CD4-positive, CD25-positive, alpha-beta regulatory T cell (primary cell): Measurements from ENCODE around the gene KLRC2. TPM values are rescaled to one million over a fixed set of nuclear protein-coding genes. Genes with fewer than 3 reads are reported as not detected.
A peak's percentile ranks its signal among the peaks of the same experiment; 100 is the strongest.
"Not testable (repeated sequence)": the region's sequence is repeated elsewhere in the genome, so short reads cannot be mapped to it uniquely, and the experiment has no call there.

Experiments used
- ATAC-seq, 2 donors: fragments of 150-1000 bp; cut with Tn5 transposase; one replicate each; pipeline ENCODE4 v1.10.0; 2021; ENCODE audit warnings: low read depth in 2 of 2, moderate number of reproducible peaks in 2 of 2, moderate library complexity in 1 of 2
- DNase-seq, 3 donors: peaks; one replicate each; pipeline versions ENCODE4 v3.0.0 to v3.0.0-alpha.2; 2012 to 2022; ENCODE audit warnings: mixed read lengths in 1 of 3
- H3K27ac ChIP-seq: one replicate; pipeline ENCODE4 v1.7.0; 2013; ENCODE audit warnings: mild to moderate bottlenecking, low read length; ENCODE audit not compliant: insufficient read depth, poor library complexity, severe bottlenecking
- H3K27me3 ChIP-seq: one replicate; pipeline ENCODE4 v1.7.0; 2013; ENCODE audit warnings: low read length; ENCODE audit not compliant: control insufficient read depth, insufficient read depth
- H3K36me3 ChIP-seq: one replicate; pipeline ENCODE4 v1.7.0; 2013; ENCODE audit warnings: mild to moderate bottlenecking, low read length, moderate library complexity; ENCODE audit not compliant: control insufficient read depth, insufficient read depth
- H3K4me1 ChIP-seq: 2 replicates; pipeline ENCODE4 v1.7.0; 2013; ENCODE audit warnings: mild to moderate bottlenecking, low read length; ENCODE audit not compliant: insufficient read depth, control insufficient read depth, poor library complexity, severe bottlenecking
- H3K4me3 ChIP-seq: one replicate; pipeline ENCODE4 v1.7.0; 2013; ENCODE audit warnings: low read depth, mild to moderate bottlenecking, low read length, moderate library complexity
- H3K9me3 ChIP-seq, 2 experiments: 1 replicate in 1 of 2; 2 replicates in 1 of 2; pipeline ENCODE4 v1.7.0; 2013; ENCODE audit warnings: low read length in 2 of 2, mild to moderate bottlenecking in 1 of 2, moderate library complexity in 1 of 2; ENCODE audit not compliant: control insufficient read depth in 2 of 2
- H3K27ac Mint-ChIP-seq, 3 donors: one replicate each; pipeline ENCODE4 v1.8.0; 2020 to 2022; ENCODE audit warnings: mild to moderate bottlenecking in 3 of 3, mixed read lengths in 3 of 3, moderate library complexity in 2 of 3
- H3K27me3 Mint-ChIP-seq: one replicate; pipeline ENCODE4 v1.8.0; 2022; ENCODE audit warnings: mild to moderate bottlenecking, mixed read lengths
- H3K36me3 Mint-ChIP-seq: one replicate; pipeline ENCODE4 v1.8.0; 2020; ENCODE audit warnings: mixed read lengths
- H3K4me1 Mint-ChIP-seq, 4 donors: one replicate each; pipeline ENCODE4 v1.8.0; 2020 to 2022; ENCODE audit warnings: mixed read lengths in 4 of 4, mild to moderate bottlenecking in 1 of 4
- H3K4me3 Mint-ChIP-seq, 4 donors: one replicate each; pipeline ENCODE4 v1.8.0; 2020 to 2022; ENCODE audit warnings: mild to moderate bottlenecking in 4 of 4, mixed read lengths in 4 of 4, moderate library complexity in 3 of 4
- H3K9me3 Mint-ChIP-seq, 7 donors: one replicate each; pipeline ENCODE4 v1.8.0; 2020 to 2022; ENCODE audit warnings: mixed read lengths in 7 of 7, mild to moderate bottlenecking in 3 of 7, moderate library complexity in 2 of 7
- polyA plus RNA-seq, 4 donors: library from polyadenylated mRNA; unstranded; fragments of 300-500 nt; fragmentation: Illumina TruSeq; gene quantifications; one replicate each; pipeline ENCODE4 v1.2.3, GENCODE V29; 2021
- total RNA-seq: library from RNA; stranded (reverse); gene quantifications from one replicate; pipeline ENCODE4 v1.2.3, GENCODE V29; 2022

Gene KLRC2
- total and polyA plus RNA-seq, 5 donors from 2014 or later: not detected

DNA sequence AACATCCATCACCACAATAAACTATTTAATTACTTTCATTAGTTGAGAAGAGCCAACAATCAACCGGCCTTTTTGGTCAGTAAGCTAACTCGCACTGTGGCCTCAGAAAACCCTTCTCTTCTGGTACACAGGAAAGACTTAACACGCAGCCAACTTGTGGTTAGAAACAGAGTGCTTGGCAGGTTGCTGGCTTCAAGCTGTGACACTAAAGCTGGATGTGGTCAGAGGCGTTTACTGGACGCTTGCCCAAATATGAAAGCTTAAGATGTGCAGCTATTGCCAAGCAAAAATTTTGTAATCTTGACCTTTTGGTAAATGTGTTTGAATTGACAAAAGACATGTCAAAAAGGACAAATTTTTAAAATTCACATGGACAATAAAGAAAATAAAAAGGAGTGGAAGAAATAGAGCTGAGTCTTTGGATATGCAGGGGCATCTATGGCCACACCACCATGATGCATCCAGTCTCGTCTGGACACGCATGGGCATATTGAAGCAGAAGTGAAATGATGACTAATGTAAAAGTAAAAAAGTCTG lies 43.3 kb downstream of the KLRC2 start:
- Histone ChIP-seq H3K36me3 (no peaks in the 10 kb centered on the region), H3K4me3 (no peak overlapping the region), H3K9me3 (no peaks in the 10 kb centered on the region), H3K27me3 (no peaks in the 10 kb centered on the region), H3K27ac (no peak overlapping the region), H3K4me1 (no peaks in the 10 kb centered on the region)
- Mint-ChIP-seq H3K9me3 (no peaks in the 10 kb centered on the region), H3K27me3 (peaks cover 9% of the 10 kb centered on the region), H3K4me1 (peaks cover 0 to 8% (median 3%) of the 10 kb centered on the region in 4 donors), H3K4me3 (no peak overlapping the region), H3K36me3 (no peaks in the 10 kb centered on the region), H3K27ac (peak overlapping the region in 1 of 3 donors; percentile 43)
- no peak for ATAC-seq
- no peak for DNase-seq

DNA sequence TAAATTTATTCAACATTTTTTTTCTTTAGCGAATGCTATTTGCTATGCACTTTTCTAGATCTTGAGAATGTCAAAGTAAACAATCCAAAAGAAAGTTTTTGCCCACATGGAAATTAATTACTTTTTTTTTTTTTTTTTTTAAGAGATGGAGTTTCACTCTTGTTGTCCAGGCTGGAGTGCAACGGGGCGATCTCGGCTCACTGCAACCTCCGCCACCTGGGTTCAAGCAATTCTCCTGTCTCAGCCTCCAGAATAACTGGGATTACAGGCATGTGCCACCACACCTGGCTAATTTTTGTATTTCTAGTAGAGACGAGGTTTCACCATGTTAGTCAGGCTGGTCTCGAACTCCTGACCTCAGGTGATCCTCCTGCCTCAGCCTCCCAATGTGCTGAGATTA lies 44.8 kb downstream of the KLRC2 start:
- ATAC-seq, H3K9me3 ChIP-seq, H3K27me3 ChIP-seq, H3K36me3 Mint-ChIP-seq, H3K36me3 ChIP-seq, H3K27me3 Mint-ChIP-seq, H3K27ac ChIP-seq, H3K4me3 Mint-ChIP-seq, H3K4me1 ChIP-seq, H3K4me3 ChIP-seq, DNase-seq, H3K4me1 Mint-ChIP-seq, H3K27ac Mint-ChIP-seq, H3K9me3 Mint-ChIP-seq: not testable (repeated sequence)

DNA sequence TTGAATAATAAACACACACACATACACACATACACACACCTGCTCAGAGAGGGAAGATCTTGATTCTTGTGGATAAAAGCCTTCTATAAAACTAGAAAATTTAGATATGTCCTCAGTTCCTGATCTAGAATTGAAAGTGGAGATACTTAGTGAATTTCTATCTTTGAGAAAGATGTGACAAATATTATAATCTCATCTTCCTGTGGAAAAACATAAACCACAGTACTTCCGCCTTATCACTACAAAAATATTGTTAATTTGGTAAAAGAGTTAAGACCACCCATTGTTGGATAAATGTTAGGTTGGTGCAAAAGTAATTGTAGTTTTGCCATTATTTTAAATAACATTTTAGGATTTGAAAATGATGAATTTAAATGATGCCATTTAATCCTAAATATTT lies 45.9 kb downstream of the KLRC2 start, which contains the start of gene KLRK1:
TSS of gene KLRK1 (minus strand) at position 138 of the 400 bp plus-strand sequence. CDS start 1,231 bp downstream, outside the sequence.
- no peaks in the 10 kb centered on the region for H3K9me3 ChIP-seq
- DNase-seq (no peak), ATAC-seq (no peak)
- no peaks in the 10 kb centered on the region for H3K27me3 ChIP-seq
- Mint-ChIP-seq H3K27me3 (peaks cover 14% of the 10 kb centered on the region), H3K36me3 (no peaks in the 10 kb centered on the region), H3K4me1 (peaks cover 0 to 6% (median 2%) of the 10 kb centered on the region in 4 donors), H3K9me3 (no peaks in the 10 kb centered on the region), H3K27ac (peak within 1 kb of the TSS in 1 of 3 donors; percentile 21), H3K4me3 (no peak within 1 kb of the TSS)
- H3K27ac ChIP-seq: no peak within 1 kb of the TSS
- H3K36me3 ChIP-seq: no peaks in the 10 kb centered on the region
- H3K4me1 ChIP-seq: no peaks in the 10 kb centered on the region
- H3K4me3 ChIP-seq: no peak within 1 kb of the TSS

DNA sequence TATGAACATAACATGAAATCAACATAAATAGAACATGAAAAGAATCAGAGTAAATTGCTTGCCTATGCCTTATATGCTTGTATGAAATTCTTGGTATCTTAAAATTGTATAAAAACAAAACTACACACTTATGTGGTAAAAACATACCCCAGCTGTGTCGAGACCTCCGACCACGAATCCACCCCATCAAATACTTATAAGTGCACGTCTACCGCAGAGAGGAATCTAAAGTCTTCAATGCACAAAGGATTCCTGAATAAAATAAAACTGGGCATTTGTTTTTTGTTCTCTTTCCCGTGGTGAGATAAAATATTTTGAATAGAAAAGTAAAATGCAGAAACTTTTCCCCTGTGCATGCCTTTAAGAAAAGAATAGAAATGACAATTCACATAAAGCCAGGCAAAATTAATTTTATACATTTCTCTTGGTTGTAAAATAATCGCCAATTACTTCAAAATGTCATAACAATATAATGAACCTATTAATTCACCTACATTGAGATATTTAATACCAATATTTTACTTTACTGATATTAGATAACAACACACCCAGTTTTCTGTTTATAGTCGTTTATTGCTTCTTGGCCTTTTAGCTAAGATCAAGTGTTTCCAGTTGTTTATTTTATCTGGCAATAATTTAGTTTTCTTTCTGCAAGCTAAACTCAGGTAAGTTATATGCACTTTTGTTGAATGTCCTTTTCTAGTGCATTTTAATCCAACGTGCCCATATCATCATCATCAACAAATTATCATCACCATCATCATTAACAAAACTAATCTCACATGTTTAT lies 47.0 kb downstream of the KLRC2 start:
- Mint-ChIP-seq H3K27ac (peak overlapping the region in 1 of 3 donors; percentile 21), H3K36me3 (no peaks in the 10 kb centered on the region), H3K4me3 (no peak overlapping the region), H3K4me1 (peaks cover 0 to 6% (median 2%) of the 10 kb centered on the region in 4 donors), H3K9me3 (no peaks in the 10 kb centered on the region), H3K27me3 (peaks cover 9% of the 10 kb centered on the region)
- no peak for DNase-seq
- Histone ChIP-seq H3K4me3 (no peak overlapping the region), H3K9me3 (no peaks in the 10 kb centered on the region), H3K27me3 (peaks cover 3% of the 10 kb centered on the region), H3K27ac (no peak overlapping the region), H3K36me3 (no peaks in the 10 kb centered on the region), H3K4me1 (no peaks in the 10 kb centered on the region)
- no peak for ATAC-seq

DNA sequence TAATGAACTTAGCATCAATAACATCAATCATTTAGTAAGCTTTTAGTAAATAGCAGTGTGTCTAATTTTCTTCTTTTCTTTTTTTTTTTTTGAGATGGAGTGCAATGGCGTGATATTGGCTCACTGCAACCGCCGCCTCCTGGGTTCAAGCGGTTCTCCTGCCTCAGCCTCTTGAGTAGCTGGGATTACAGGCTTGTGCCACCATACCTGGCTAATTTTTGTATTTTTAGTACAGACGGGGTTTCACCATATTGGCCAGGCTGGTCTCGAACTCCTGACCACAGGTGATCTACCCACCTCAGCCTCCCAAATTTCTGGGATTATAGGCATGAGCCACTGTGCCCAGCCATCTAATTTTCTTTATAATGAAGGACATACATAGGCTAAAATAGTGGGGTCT lies 48.3 kb downstream of the KLRC2 start:
- H3K4me1 Mint-ChIP-seq, ATAC-seq, H3K4me3 Mint-ChIP-seq, H3K27ac ChIP-seq, H3K4me1 ChIP-seq, H3K9me3 ChIP-seq, H3K4me3 ChIP-seq, H3K36me3 Mint-ChIP-seq, H3K27me3 ChIP-seq, H3K27ac Mint-ChIP-seq, DNase-seq, H3K36me3 ChIP-seq, H3K9me3 Mint-ChIP-seq: not testable (repeated sequence)
- H3K27me3 Mint-ChIP-seq: peaks cover 16% of the 10 kb centered on the region

DNA sequence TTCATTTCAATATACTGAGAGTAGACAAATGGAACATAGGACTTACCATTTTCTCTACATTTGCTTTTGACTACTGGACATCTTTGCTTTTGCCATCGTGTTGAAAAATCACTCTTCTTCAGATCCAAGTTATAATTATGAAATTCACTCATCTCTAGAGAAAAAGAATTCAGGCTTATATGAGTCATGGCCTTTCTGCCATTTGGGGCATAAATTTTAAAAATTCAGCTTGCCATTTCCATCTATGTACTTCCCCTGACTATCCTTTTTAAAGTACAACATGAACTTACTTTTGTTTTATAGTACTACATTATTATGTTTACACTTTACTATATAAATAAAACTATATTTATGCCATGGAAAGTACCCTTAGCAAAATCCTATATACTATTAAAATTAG lies 49.0 kb downstream of the KLRC2 start:
- no peaks in the 10 kb centered on the region for H3K36me3 ChIP-seq
- no peak overlapping the region for H3K4me3 ChIP-seq
- peaks cover 3% of the 10 kb centered on the region for H3K27me3 ChIP-seq
- no peaks in the 10 kb centered on the region for H3K4me1 ChIP-seq
- H3K27me3 Mint-ChIP-seq: peaks cover 19% of the 10 kb centered on the region
- H3K36me3 Mint-ChIP-seq: no peaks in the 10 kb centered on the region
- no peak overlapping the region for H3K27ac Mint-ChIP-seq
- no peak for DNase-seq
- no peaks in the 10 kb centered on the region for H3K9me3 Mint-ChIP-seq
- peaks cover 0 to 6% (median 2%) of the 10 kb centered on the region in 4 donors for H3K4me1 Mint-ChIP-seq
- H3K4me3 Mint-ChIP-seq: no peak overlapping the region
- no peak for ATAC-seq
- no peaks in the 10 kb centered on the region for H3K9me3 ChIP-seq
- no peak overlapping the region for H3K27ac ChIP-seq

DNA sequence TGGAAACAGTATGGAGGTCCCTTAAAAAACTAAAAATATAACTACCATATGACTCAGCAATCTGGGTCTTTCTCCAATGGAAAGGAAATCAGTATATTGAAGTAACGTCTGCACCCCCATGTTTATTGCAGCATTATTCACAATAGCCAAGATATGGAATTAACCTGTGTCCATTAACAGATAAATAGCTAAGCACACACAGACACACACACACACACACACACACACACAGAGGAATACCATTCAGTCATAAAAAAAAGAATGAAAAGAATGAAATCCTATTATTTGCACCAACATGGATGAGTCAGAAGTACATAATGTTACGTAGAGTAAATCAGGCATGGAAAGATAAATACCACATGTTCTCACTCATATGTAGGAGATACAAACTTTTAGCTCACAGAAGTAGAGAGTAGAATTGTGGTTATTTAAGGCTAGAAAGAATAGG lies 50.6 kb downstream of the KLRC2 start:
- DNase-seq: no peak
- Histone ChIP-seq H3K4me3 (no peak overlapping the region), H3K9me3 (no peaks in the 10 kb centered on the region), H3K4me1 (no peaks in the 10 kb centered on the region), H3K36me3 (no peaks in the 10 kb centered on the region), H3K27me3 (peaks cover 3% of the 10 kb centered on the region), H3K27ac (no peak overlapping the region)
- no peak overlapping the region for H3K27ac Mint-ChIP-seq
- H3K4me1 Mint-ChIP-seq: peaks cover 0 to 6% (median 2%) of the 10 kb centered on the region in 4 donors
- no peak for ATAC-seq
- no peak overlapping the region for H3K4me3 Mint-ChIP-seq
- H3K9me3 Mint-ChIP-seq: peaks cover 0 to 4% (median 0%) of the 10 kb centered on the region in 7 donors
- no peaks in the 10 kb centered on the region for H3K36me3 Mint-ChIP-seq
- peaks cover 27% of the 10 kb centered on the region for H3K27me3 Mint-ChIP-seq

DNA sequence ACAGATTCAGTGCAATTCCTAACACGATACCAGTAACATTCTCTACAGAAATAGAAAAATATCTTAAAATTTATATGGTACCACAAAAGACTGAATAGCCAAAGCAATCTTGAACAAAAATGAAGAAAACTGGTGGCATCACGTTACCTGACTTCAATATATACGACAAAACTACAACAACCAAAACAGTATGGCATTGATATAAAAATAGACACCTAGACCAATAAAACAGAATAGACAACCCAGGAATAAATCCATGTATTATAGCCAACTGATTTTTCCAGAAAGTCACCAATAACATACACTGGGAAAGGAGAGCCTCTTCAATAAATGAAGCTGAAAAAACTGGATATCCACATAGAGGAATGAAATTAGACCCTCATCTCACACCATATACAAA lies 51.6 kb downstream of the KLRC2 start:
- Mint-ChIP-seq H3K9me3 (peaks cover 0 to 4% (median 0%) of the 10 kb centered on the region in 7 donors), H3K27me3 (peaks cover 23% of the 10 kb centered on the region), H3K27ac (no peak overlapping the region), H3K4me1 (peaks cover 0 to 1% (median 0%) of the 10 kb centered on the region in 4 donors), H3K4me3 (no peak overlapping the region), H3K36me3 (no peaks in the 10 kb centered on the region)
- Histone ChIP-seq H3K4me1 (no peaks in the 10 kb centered on the region), H3K36me3 (no peaks in the 10 kb centered on the region), H3K9me3 (no peaks in the 10 kb centered on the region), H3K27ac (no peak overlapping the region), H3K27me3 (peaks cover 3% of the 10 kb centered on the region), H3K4me3 (no peak overlapping the region)
- no peak for DNase-seq
- no peak for ATAC-seq
